DMS114 treated with DMSO at 0.1 percent for 48 hours (cell line): ENCODE results near the gene ATP6V1G1.
"Not testable (repeated sequence)": the region's sequence is repeated elsewhere in the genome, so short reads cannot be mapped to it uniquely, and the experiment has no call there.

ENCODE experiments used
- DNase-seq: peaks from one replicate; lab custom pipeline; 2025; ENCODE audit not compliant: unreplicated experiment; lab: John Stamatoyannopoulos, UW

The ATP6V1G1 gene

DNA sequence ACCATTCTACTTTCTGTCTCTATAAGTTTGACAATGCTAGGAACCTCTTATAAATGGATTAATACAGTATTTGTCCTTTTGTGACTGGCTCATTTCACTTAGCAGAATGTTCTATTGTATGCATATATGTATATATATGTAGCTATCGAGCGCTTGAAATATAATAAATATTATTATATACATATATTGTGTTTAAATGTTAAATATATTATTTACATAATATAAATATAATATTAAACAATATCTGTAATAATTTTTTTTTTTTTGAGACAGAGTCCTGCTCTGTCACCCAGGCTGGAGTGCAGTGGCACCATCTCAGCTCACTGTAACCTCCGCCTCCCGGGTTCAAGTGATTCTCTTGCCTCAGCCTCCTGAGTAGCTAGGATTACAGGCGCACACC is 9.4 kb upstream of the ATP6V1G1 start:
- DNase-seq: not testable (repeated sequence)

DNA sequence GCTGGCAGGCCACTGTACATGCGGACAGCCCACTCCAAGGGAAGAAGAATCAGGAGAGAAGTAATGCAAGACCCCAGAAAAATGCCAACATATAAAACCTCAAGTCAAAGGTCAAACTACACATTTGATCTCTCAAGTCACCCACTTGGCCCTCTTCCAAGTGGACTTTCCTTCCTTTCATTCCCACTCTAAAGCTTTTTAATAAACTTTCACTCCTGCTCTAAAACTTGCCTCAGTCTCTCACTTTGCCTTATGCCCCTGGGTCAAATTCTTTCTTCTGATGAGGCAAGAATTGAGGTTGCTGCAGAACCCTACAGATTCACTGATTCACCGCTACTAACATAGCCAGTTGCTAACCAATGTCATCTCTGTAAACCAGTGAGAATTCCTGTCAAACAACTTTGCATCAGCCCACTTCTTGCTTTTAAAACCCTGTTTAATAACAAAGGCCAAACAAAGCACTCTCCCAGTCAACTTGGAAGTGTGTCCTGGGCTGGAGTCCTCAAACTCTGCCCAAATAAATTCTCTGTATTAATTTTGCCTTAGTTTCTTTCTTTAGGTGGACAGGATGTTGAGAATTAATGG is 6.9 kb upstream of the ATP6V1G1 start:
- DNase-seq: no peak

DNA sequence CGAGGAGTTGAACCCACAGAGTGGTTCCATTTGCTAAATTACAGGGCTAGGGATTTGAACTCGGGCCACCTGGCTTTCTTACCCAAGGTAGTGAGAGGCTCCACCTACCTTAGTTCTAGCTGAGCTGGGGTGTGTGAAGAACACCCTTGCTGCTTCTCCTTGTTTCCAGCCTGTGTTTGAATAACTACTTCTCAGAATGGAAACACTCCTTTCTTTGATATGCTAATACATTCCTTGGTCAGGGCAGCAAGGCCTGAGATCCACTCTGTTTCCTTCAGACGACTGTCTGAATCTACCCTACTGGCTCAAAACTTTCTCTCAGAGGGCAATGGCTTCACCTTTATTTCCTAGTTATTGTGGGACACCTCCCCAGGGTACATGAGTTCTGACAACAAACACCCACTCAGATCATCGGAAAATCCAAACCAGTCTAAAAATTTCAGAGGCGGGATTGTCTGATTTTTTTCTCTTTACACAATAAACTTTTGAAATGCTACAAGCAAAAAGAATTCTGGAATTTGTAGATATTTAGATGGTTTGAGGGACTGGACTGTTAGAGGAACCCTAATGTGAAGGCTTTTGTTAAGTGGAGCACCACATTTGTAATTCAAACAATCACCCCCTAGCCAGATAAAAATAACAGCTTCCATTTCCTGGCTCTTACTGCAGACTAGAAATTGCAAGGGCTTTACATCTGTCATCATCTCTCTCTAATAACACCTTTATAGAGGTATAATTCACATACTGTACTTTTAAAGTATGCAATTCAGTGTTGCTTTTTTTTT is 4.0 kb upstream of the ATP6V1G1 start:
- DNase-seq: no peak

DNA sequence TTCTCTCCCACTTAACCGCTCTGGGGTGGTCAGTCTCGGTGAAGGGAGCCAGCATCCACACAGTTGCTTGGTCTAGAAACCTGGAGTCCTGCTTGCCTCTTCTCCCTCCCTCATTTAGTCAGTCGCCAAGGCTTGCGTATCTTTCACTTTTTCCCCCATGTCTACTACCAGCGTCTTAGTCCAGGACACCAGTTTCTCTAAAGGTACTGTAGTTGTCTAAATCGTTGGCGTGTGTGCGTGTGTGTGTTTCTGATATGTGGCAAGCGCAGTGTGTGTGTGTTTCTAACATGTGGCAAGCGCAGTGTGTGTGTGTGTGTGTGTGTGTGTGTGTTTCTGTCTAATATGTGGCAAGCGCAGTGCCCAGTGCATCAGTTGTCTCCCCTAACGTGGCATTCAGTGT is 641 bp downstream of the ATP6V1G1 start:
- no peak for DNase-seq

DNA sequence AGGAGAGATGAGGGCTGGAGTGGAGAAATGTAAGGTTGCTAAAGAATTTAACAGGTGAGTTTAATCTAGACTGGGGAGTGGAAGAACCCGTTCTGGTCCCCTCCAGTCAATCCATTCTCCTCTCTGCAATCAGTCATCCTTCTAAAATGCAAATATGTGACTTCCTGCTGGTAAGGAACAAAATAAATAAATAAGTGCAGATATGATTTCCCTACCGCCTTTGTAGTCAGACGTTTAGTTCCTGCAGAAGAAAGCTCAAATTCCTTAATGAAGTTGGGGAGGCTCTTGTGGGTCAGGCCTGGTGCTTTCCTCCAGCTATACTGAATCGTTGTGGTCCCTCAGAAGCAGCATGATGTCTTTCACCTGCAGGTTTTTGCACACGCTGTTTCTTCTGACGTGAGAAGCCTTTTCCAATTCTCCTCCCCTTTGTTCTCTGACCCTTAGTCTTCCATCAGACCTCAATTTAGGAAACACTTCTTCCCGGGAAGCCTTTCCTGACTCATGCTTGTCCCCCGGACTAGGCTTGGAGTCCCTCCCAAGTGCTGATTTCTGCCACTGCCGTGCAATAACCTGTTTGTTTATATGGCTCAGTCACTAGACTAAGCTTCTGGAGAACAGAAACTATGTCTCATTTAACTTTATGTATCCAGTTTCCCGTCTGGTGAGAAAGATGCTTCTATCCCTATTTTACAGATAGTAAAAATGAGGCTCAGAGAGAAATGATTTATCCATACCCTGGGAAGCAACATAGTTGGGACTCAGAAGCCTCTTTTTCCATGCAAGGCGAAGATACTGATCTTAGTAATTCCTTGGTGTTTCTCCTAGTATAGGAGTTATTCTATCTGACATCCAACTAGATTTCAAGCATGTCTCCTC is 1.3 kb downstream of the ATP6V1G1 start:
- DNase-seq: no peak

DNA sequence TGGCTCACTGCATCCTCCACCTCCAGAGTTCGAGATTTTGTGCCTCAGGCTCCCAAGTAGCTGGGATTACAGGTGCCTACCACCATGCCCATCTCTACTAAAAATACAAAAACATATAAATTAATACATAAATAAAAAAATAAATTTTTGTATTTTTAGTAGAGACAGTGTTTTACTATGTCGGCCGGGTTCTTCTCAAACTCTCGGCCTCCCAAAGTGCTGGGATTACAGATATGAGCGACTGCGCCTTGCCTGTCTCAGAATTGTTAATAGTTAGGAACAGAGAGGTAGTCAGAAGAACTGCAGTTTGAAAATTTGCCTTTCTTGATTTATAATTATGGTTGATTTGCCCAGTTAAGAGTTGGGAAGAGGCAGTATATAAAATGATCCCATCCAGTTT is 2.8 kb downstream of the ATP6V1G1 start:
- no peak for DNase-seq

DNA sequence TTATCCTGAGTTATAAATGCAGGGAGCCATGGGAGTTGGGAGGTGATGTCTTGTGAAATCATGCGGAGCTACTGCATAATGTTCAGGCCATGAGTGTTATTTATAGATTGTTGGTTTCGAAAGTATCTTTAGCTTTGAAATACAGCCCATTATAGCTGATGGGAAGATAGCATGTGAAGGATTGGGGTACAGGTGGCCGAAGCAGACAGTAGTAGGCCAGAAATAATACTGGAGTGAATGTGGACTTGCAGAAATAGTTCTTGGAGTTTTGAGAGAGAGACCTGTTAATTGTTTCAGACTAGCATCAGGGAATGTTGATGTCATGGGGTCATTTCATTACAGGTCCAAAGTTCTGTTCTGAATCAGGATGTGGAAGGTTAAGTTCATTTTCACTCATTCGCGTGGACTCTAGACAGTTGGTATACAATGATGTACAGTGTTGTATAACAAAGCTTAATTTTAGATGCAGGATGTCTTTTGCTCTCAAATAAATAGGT is 3.8 kb downstream of the ATP6V1G1 start:
- DNase-seq: no peak

DNA sequence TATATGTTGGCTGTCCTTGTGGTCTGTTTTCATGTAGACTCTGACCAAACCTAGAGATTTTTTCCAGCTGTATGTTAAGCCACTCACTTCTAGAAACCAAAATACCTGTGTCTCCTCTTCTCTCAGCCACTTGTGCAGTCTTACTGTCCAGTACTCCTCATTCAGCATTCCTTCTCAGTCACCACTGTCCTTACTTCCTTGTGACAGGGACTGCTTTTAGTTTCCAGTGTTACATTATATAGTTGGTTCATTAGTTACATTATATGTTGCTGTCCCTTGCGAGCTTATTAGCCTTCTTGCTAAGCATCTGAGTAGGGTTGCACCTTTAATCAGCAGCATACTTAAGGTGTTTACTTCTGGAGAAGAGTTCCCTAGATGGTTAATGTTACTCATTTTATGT is 4.3 kb downstream of the ATP6V1G1 start:
- DNase-seq: no peak

DNA sequence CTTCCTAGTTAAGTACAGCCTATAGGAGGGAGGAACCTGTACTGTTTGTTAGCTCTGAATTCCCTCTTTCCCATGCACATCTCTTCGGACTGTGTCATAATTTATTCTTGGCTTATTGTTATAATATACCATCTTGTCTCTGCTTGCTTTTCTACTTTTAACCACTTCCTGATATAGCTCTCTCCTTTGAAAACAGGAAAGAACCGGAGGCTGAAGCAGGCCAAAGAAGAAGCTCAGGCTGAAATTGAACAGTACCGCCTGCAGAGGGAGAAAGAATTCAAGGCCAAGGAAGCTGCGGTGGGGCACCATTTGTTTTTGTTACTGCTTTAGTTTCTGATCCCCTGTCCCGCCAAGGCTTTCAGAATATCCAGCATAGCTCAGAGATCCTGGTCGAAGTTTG is 4.8 kb downstream of the ATP6V1G1 start:
- no peak for DNase-seq

DNA sequence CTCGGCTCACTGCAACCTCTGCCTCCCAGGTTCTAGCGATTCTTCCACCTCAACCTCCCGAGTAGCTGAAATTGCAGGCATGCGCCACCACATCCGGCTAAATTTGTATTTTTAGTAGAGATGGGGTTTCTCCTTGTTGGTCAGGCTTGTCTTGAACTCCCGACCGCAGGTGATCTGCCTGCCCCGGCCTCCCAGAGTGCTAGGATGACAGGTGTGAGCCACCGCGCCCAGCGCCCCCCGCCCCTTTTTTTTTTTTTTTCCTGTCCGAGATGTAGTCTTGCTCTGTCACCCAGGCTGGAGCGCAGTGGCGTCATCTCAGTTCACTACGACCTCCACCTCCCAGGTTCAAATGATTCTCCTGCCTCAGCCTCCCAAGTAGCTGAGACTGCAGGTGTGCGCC is 6.6 kb downstream of the ATP6V1G1 start:
- no peak for DNase-seq

DNA sequence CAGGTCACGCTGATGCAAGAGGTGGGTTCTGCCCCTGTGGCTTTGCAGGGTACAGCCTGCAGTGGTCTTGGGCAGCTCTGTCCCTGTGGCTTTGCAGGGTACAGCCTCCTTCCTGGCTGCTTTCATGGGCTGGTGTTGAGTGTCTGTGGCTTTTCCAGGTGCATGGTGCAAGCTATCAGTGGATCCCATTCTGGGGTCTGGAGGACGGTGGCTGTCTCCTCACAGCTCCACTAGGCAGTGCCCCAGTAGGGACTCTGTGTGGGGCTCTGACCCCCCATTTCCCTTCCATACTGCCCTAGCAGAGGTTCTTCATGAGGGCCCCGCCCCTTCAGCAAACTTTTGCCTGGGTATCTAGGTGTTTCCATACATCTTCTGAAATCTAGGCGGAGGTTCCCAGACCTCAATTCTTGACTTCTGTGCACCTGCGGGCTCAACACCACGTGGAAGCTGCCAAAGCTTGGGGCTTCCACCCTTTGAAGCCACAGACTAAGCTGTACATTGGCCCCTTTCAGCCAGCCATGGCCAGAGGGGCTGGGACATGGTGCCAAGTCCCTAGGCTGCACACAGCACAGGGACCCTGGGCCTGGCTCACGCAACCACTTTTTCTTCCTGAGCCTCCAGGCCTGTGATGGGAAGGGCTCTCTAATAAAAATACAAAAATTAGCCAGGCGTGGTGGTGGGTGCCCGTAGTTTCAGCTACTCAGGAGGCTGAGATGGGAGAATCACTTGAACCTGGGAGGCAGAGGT is 13.1 kb downstream of the ATP6V1G1 start:
- DNase-seq: not testable (repeated sequence)

DNA sequence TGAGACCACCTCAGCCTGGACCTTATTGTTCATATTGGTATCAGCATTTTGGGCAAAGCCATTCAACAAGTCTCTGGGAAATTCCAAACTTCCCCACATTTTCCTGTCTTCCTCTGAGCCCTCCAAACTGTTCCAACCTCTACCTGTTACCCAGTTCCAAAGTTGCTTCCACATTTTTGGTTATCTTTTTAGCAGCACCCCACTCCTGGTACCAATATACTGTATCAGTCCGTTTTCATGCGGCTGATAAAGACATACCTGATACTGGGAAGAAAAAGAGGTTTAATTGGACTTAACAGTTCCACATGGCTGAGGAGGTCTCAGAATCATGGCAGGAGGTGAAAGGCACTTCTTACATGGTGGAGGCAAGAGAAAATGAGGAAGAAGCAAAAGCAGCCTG is 14.2 kb downstream of the ATP6V1G1 start:
- DNase-seq: not testable (repeated sequence)

DNA sequence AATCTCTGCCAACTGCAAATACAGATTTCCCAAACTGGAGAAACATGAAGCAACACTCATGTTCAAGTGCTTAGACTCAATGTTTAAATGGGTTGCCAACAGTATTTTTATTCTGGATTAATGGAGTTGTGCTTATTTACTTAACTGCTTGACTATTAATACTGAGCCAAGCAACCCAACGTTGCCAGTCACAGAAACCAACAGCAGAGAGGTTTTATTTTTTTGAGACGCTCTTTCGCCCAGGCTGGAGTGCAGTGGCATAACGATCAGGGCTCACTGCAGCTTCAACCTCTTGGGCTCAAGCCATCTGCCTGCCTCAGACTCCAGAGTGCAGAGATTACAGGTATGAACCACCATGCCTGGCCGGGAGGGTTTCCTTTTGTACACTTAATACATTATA is 15.1 kb downstream of the ATP6V1G1 start:
- no peak for DNase-seq

DNA sequence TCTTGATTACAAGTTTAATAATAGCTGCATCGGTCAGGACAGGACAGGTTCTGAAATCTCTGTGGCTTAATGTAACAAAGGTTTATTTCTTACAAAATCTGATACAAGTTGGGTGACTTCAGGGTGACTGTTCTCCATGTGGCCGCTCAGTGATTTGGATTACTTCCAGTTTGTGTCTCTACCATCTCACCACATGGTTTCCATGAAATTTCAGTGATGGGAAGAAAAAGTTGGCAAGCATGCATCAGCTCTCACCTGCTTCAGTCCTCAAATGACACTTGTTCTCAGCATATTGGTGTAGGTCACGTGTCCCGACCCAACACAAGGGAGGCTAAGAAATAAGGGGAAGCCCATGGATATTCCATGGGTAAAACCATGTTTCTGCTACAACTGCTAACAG is 15.7 kb downstream of the ATP6V1G1 start:
- DNase-seq: no peak

DNA sequence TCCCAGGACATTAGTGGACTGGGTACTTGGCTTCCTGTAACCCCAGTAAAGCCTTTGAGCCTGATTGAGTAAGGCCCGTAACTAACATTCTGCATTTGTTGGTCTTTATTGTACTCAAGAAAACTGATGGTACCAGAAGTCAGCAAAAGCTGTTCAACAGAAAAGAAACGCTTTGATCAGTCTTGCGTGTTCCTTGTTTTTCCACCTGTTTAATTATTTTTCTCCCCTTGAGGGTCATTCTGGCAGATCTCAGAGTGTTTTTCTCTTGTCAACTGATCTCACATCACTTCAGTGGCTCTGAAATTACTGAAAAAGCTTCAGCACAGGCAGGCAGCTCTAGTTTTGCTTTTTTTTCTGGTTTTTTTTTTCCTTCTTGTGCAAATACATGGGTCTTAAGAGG is 17.4 kb downstream of the ATP6V1G1 start:
- no peak for DNase-seq

DNA sequence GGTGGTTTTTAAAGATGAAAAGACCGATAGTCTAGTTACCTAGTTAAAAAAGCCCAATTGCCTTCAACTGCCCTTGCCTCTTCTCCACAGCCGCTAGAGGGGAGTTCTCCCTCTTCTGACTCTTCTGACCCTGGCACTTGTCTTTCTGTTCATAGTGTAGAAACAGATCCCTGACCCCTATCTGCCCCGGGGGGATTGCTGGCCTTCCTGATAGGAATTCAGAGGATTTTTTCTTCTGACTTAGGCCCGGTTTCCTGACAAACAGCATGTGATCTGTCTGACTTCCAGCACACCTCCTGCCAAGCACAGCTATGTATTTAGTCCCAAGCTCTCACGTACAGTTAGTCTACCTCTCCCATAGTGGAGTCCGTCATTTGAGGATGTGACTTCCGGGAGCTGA is 18.5 kb downstream of the ATP6V1G1 start:
- no peak for DNase-seq

DNA sequence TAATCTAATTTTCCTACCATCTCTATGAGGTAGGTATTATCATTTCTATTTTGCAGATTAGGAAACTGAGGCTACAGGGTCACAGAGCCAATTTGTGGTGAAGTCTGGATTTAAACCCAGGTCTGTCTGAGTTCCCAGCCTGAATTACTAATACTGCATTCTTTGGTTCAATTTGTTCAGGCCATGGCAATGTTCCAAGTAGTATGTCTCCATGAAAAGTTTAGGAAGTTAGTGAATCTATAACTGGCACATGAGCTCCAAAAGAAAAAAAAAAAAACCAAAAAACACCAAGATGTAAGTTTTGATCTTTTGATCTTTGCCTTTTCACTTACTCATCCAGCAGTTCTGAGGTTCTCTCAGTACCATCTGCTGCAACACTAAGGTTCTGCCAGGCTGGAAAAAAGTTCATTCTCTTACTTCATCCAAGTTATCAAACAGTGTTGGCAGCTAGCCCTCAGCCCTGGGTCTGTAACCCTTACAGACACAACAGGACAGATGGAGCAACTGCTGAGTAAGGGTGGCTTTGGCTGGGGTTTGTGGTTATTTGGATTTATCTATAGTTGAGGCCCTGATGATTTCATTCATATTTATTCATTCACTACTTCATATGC is 19.1 kb downstream of the ATP6V1G1 start:
- DNase-seq: no peak

DNA sequence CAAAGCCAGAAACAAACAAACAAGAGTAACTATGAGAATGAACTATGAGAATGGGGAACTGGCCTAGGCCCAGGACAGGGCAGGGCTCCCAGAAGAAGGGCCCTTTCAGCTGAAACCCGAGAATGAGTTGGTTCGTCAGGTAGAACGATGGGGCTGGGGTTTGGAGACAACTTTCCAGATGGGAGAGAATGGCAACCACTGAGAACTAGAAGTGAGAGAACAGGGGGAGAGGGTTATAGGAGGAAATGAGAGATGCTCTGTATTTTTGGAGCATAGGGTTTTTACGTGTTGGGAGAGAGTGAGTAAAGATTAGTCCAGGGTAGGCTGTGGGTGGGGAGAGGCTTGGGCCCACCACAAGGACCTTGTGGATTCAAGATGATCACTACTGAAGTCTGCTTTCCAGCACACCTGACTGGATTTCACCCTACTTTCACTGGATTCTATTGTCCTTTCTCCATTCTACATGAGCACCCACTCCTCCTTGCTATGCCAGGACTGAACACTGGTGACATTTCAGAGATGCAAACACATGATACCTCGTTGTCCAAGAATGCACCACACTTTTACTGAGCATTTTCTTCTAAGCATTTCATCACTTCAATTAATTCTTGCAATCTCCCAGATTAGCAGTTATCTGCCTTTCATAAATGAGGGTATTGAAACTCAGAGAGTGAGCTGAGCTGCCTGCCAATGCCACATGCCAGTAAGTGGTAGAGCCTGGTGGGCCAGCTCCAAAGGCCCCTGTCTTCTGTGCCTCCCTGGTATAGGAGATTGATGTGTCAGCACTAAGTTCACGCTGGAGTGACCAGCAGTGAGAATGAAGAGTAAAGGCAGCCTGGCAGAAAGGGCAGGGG is 20.3 kb downstream of the ATP6V1G1 start:
- DNase-seq: no peak

DNA sequence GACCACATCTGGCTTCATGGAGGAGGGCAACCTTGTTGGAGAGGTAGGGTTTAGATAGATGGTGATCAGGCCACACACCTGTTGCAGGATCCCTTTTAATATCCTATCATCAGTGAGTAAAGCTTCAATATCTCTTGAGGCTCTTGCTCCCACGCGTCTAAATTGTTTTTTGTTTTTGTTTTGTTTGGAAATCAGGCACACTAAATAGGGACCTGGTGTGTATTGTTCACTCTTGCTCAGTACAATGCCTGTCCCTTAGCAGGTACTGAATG is 20.9 kb downstream of the ATP6V1G1 start:
- no peak for DNase-seq
